ENCODE results near the gene SLC7A5. TPM values are rescaled to one million over a fixed set of nuclear protein-coding genes. Genes with fewer than 3 reads are reported as not detected.
A peak's percentile ranks its signal among the peaks of the same experiment; 100 is the strongest.

Gene SLC7A5
- total and polyA plus RNA-seq, 2 of the 13 experiments (the other 11 are each of a cell fraction or from before 2014, with no cell fraction given) = 79.6 to 155 TPM

DNA sequence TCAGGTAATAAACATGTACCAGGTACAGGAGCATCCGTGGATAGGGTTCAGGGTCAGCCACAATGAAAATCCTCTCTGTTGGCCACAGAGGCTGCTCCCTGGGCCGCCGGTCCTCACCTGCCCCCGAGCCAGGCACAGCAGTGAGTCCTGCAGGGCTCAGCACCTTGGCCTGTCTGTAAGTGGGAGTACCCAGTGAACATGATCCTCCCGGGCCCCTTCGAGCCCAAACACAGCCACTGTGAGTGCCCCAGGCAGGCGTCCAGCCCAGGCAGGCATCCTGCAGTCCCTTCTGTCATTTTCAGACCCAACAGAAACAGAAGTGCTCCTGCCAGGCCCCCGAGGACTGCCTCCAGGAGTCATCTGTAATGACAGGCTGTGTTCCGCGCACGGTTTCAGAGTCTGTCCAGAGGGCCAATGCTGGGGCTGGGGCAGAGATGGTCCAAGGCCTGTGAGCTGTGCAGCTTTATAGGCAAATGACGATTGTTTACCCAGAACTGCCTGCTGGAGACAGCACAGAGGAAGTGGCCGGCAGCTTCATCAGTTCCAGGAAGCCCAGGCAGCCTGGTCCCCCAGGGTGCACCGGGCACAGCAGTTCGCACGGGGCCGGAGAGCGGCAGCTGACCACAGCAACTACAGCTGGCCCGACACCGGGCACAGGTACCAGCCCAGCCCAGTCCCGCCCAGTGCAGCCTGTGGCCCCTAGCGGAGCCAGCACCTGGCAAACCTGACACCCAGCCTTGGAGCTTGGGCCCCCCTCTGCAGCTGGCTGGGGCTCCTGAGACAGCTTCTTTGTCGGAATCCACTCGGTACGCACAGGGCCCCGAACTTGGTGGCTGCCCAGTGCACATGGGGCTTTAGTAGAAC is 13.2 kb downstream of the SLC7A5 start (continued):
- peak; percentile 35; the same call in 1 of the 2 replicates for TF ChIP-seq ZSCAN29 (CRISPR knock-in tag; conservative IDR thresholded peaks at IDR 0.05)
- peak; percentile 21; the same call in 1 of the 2 replicates for TF ChIP-seq MTA1 (CRISPR knock-in tag; IDR thresholded peaks at IDR 0.05; ENCODE audit: borderline replicate concordance)
- TF ChIP-seq AFF4 (CRISPR knock-in tag; IDR thresholded peaks at IDR 0.05) = no peak; the same call in 1 of the 2 replicates
- TF ChIP-seq SNAI1 (CRISPR knock-in tag; IDR thresholded peaks at IDR 0.05; ENCODE audit: borderline replicate concordance) = no peak
- TF ChIP-seq NAIF1 (CRISPR knock-in tag; IDR thresholded peaks at IDR 0.05; ENCODE audit: borderline replicate concordance) = no peak
- TF ChIP-seq JUNB (CRISPR knock-in tag; IDR thresholded peaks at IDR 0.05; ENCODE audit: borderline replicate concordance) = no peak
- no peak for TF ChIP-seq ZNF607 (CRISPR knock-in tag; IDR thresholded peaks at IDR 0.05; ENCODE audit: borderline replicate concordance)
- TF ChIP-seq ZNF350 (CRISPR knock-in tag; IDR thresholded peaks at IDR 0.05; ENCODE audit: borderline replicate concordance, low read depth) = peak; percentile 55
- 0 out of 2 replicates have a peak, but pooled peaks have one; percentile 21 for TF ChIP-seq ZNF253 (CRISPR knock-in tag; IDR thresholded peaks at IDR 0.05; ENCODE audit: borderline replicate concordance)
- TF ChIP-seq SIX4 (CRISPR knock-in tag; IDR thresholded peaks at IDR 0.05) = no peak
- TF ChIP-seq ZSCAN31 (CRISPR knock-in tag; IDR thresholded peaks at IDR 0.05; ENCODE audit: low read depth) = 0 out of 2 replicates have a peak, but pooled peaks have one; percentile 40
- TF ChIP-seq, protein P1, sequence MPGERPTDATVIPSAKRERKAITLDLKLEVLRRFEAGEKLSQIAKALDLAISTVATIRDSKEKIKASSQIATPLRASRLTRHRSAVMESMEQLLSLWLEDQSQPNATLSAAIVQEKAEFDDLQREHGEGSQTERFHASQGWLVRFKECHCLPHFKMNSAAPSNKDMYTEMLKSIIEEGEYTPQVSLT (CRISPR knock-in tag; IDR thresholded peaks at IDR 0.05; ENCODE audit: borderline replicate concordance, low read depth) = no peak
- no peak for TF ChIP-seq ZNF878 (CRISPR knock-in tag; IDR thresholded peaks at IDR 0.05)
- TF ChIP-seq ZMYM2 (CRISPR knock-in tag; IDR thresholded peaks at IDR 0.05) = no peak
- peak; percentile 15 for TF ChIP-seq XRCC5 (optimal IDR thresholded peaks at IDR 0.05; ENCODE audit: low read length)
- peak; percentile 62 for TF ChIP-seq MEF2D (CRISPR knock-in tag; IDR thresholded peaks at IDR 0.05)
- TF ChIP-seq ZBTB1 (CRISPR knock-in tag; IDR thresholded peaks at IDR 0.05; ENCODE audit: borderline replicate concordance) = no peak
- TF ChIP-seq MTF2 (CRISPR knock-in tag; IDR thresholded peaks at IDR 0.05; ENCODE audit: borderline replicate concordance) = no peak
- TF ChIP-seq ZNF720 (CRISPR knock-in tag; IDR thresholded peaks at IDR 0.05) = no peak
- TF ChIP-seq ZNF629 (CRISPR knock-in tag; conservative IDR thresholded peaks at IDR 0.05) = no peak
- no peak for TF ChIP-seq EEA1 (CRISPR knock-in tag; IDR thresholded peaks at IDR 0.05; ENCODE audit: borderline replicate concordance)
- TF ChIP-seq CC2D1A (CRISPR knock-in tag; IDR thresholded peaks at IDR 0.05) = 0 out of 2 replicates have a peak, but pooled peaks have one; percentile 25
